SK-N-DZ (cell line): ENCODE results near the gene PDE7B.

ENCODE experiments used
- DNase-seq: peaks from one replicate; pipeline ENCODE4 v3.0.0-alpha.2; 2015; ENCODE audit warnings: low spot score

The PDE7B gene

DNA sequence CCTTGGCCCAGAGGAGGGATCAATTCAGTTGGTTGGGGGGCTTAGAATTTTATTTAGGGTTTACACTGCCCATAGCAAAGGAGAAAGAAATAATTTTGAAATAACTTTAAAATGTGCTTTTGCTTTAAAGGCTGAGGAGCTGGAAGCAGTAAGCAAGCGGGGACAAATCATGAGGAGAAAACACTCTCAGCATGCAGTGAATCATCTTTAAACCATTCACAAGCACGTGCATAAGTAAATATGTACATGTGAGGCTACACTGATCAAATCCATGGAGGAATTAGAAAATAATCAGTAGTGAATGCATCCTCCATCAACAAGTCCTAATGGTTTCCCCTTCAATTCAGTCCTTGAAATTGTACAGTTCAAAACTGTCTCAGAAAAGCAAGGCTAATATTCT lies 217.6 kb downstream of the PDE7B start:
- no peak for DNase-seq

- DNase-seq = no peak
Measured at GRCh38 chr6:136070815-136071214, 219.3 kb downstream of the PDE7B start.

GRCh38 chr6:136072691-136073090 lies 221.2 kb downstream of the PDE7B start:
- no peak for DNase-seq

DNA sequence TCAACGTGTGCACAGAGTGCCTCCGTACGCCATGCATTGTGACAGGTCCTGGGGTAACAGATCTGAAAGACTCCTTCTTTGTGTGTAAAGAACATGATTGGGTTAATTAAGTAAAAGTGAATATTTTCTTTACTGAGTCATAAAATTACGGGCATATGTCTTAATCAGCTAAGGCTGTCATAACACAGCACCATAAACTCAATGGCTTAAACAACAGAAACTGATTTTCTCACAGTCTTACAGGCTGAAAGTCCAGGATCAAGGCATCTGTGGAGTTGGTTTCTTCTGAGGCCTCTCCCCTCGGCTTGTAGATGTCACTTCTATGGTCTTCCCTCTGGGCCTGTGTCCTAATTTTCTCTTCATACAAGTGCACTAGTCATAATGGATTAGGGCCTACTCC lies 221.7 kb downstream of the PDE7B start:
- no peak for DNase-seq

DNA sequence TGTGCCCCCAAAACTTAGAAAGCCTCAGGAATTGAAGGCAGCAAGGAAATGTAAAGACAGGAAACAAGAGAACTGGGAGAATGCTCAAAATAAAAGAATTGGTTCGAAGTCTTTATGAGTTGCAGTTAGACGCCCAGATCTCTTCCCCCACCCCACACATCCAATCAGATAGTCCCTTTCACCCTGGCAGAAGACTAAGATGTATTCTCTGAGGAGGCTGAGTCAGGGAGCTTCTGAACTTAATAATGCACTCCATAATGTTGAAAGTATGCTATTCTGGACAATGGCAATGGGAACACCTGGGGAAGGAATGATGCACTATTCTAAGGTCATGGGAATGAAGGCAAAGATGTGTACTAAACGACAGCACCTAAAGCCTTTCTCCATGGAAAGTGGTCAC lies 225.0 kb downstream of the PDE7B start:
- no peak for DNase-seq

- DNase-seq = no peak
Measured at GRCh38 chr6:136077834-136078576, 226.5 kb downstream of the PDE7B start.

- DNase-seq = no peak
Measured at GRCh38 chr6:136079701-136080565, 228.4 kb downstream of the PDE7B start.

GRCh38 chr6:136083540-136083939 lies 232.0 kb downstream of the PDE7B start:
- DNase-seq = no peak

DNA sequence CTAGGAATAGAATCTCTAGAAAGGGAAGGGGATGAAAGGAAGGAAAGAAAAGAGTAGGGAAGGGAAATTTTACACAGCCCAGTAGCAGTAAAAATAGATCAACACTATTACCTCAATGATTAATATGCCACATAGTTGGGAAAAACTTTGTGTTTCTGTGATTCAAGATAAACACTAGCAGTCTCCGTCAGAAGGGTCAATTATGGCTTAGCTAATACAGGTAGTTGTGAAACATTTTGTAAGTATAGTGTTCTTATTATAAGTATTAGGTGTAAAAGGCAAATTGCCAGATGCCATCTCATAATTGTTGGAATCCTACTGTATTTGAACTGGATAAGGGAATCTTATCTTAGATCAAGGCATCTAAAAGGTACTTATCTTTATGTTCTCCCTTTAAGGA lies 232.9 kb downstream of the PDE7B start:
- no peak for DNase-seq

GRCh38 chr6:136085370-136086115 lies 234.0 kb downstream of the PDE7B start:
- DNase-seq = no peak

- no peak for DNase-seq
Measured at GRCh38 chr6:136086686-136087085, 235.2 kb downstream of the PDE7B start.

DNA sequence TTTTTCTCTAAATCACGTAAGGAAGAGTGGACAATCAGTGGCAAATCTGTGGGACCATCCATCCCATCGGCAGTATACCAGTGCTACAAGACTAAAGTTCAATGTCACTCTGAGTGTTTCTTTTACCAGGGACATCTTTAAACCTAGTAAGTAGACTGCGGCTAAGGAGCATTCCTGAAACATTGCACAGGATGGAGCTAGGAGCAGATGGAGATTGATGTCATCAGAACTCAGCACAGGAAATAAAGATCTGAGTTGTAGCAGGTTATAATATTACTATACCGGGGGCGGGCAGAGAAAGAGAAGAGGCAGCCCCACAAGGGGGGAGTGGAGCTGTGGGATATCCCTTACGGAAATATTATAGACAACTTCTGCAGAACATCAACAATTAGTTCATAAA lies 236.5 kb downstream of the PDE7B start:
- no peak for DNase-seq

GRCh38 chr6:136088693-136089092 lies 237.2 kb downstream of the PDE7B start:
- DNase-seq = no peak

- DNase-seq = no peak
Measured at GRCh38 chr6:136089876-136090275, 238.4 kb downstream of the PDE7B start.

- no peak for DNase-seq
Measured at GRCh38 chr6:136090929-136091328, 239.4 kb downstream of the PDE7B start.

- DNase-seq = no peak
Measured at GRCh38 chr6:136092897-136093296, 241.4 kb downstream of the PDE7B start.

DNA sequence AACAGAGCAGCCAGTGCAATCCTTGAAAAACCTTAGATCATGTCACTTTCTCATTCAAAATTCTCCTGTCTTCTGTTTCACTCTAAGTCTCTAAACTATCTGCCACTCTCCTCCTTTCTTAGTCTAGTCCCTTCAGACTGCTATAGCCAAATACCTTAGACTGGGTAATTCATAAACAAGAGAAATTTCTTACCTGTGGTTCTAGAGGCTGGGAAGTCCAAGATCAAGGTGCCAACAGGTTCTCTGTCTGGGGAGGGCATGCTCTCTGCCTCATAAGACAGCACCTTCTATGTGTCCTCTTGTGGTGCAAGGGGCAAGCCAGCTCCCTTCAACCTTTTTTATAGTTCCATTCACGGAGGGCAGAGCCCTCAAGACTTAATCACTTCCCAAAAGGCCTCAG lies 242.3 kb downstream of the PDE7B start:
- no peak for DNase-seq

- DNase-seq = no peak
Measured at GRCh38 chr6:136094812-136095211, 243.3 kb downstream of the PDE7B start.

DNA sequence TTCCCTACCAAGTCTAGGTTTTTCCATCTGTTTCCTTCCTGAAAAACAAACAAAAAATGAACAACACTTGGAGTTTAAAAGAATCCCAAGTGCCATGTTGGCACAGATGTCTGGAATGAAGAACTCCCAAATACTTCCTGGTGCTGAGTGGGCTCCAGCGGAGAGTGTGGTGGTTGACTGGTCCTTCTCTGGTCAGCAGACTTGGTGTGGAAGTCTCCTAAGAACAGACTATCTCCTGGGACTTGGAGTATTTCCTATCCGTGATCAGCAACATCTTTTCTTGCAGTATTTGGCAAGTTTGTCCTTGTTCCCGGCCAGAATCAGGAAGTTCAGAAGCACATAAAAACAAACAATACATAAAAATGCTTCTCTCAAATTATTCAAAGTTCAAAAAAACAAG lies 244.5 kb downstream of the PDE7B start:
- no peak for DNase-seq

GRCh38 chr6:136102991-136103688 lies 251.6 kb downstream of the PDE7B start:
- DNase-seq = peak; percentile 96

- peak; percentile 99 for DNase-seq
Measured at GRCh38 chr6:136103763-136104311, 252.3 kb downstream of the PDE7B start.
